H1 (cell line): Measurements from ENCODE around the gene CAMK2D. TPM values are rescaled to one million over a fixed set of nuclear protein-coding genes. Genes with fewer than 3 reads are reported as not detected.
A peak's percentile ranks its signal among the peaks of the same experiment; 100 is the strongest.

ENCODE experiments used
- CTCF ChIA-PET: fragments of 300-600 bp; sonication (Branson Sonifier 250); formaldehyde crosslinking; loops from one replicate; lab custom pipeline; 2021; ENCODE audit not compliant: partially characterized antibody; lab: Charles Lee
- POLR2A ChIA-PET: fragments of 300-600 bp; sonication (Branson Sonifier 250); formaldehyde crosslinking; loops from one replicate; lab custom pipeline; 2021; ENCODE audit warnings: inconsistent platforms; ENCODE audit not compliant: partially characterized antibody; lab: Charles Lee
- DNase-seq, 2 experiments: peaks; one replicate each; pipeline versions ENCODE4 v3.0.0 to v3.0.0-alpha.2; 2010 to 2022; ENCODE audit warnings: low spot score in 2 of 2, low read depth in 1 of 2, mixed read lengths in 1 of 2
- FAIRE-seq: peaks from 2 replicates; lab custom pipeline; 2011; peaks lifted over from hg19 to GRCh38; lab: Jason Lieb, UNC
- H2AFZ ChIP-seq: 2 replicates; pipeline ENCODE4 v1.8.1; 2012; ENCODE audit warnings: low read length, inconsistent platforms
- H2AK5ac ChIP-seq: 2 replicates; pipeline ENCODE4 v1.6.1; 2013; ENCODE audit warnings: low read depth, low read length
- H2BK120ac ChIP-seq: replicated peaks from 2 replicates; pipeline ENCODE3; 2013; ENCODE audit warnings: low read depth, low read length, inconsistent platforms
- H2BK12ac ChIP-seq: 2 replicates; pipeline ENCODE4 v1.6.1; 2013; ENCODE audit warnings: low read depth, low read length
- H2BK15ac ChIP-seq: 2 replicates; pipeline ENCODE4 v1.6.1; 2013; ENCODE audit warnings: low read length
- H2BK20ac ChIP-seq: 2 replicates; pipeline ENCODE4 v1.6.1; 2013; ENCODE audit warnings: low read length
- H2BK5ac ChIP-seq: 2 replicates; pipeline ENCODE4 v1.6.1; 2013; ENCODE audit warnings: low read depth, low read length
- H3K14ac ChIP-seq: 2 replicates; pipeline ENCODE4 v1.6.1; 2013; ENCODE audit warnings: inconsistent platforms; ENCODE audit not compliant: insufficient read length
- H3K18ac ChIP-seq: 2 replicates; pipeline ENCODE4 v1.6.1; 2013; ENCODE audit warnings: low read length; ENCODE audit errors: extremely low read depth
- H3K23ac ChIP-seq: 2 replicates; pipeline ENCODE4 v1.6.1; 2013; ENCODE audit warnings: inconsistent platforms; ENCODE audit not compliant: insufficient read length
- H3K23me2 ChIP-seq: 2 replicates; pipeline ENCODE4 v1.6.1; 2013; ENCODE audit warnings: low read depth, low read length
- H3K27ac ChIP-seq: 2 replicates; pipeline ENCODE4 v1.6.1; 2011; ENCODE audit warnings: low read depth, low read length, inconsistent platforms
- H3K27me3 ChIP-seq, 4 experiments: replicated peaks in 1 of 4; 1 replicate in 1 of 4; 2 replicates in 3 of 4; pipeline versions ENCODE4 v1.6.1 to v1.8.1; 2011 to 2013; ENCODE audit warnings: low read length in 3 of 4, mild to moderate bottlenecking in 3 of 4, inconsistent platforms in 2 of 4, mixed read lengths in 2 of 4, moderate library complexity in 1 of 4; ENCODE audit not compliant: control insufficient read depth in 3 of 4, insufficient read depth in 3 of 4; ENCODE audit errors: extremely low read depth in 1 of 4
- H3K36me3 ChIP-seq, 4 experiments: 2 replicates each; pipeline versions ENCODE4 v1.6.1 to v1.8.1; 2011 to 2013; ENCODE audit warnings: mild to moderate bottlenecking in 4 of 4, low read length in 3 of 4, moderate library complexity in 2 of 4, control low read depth in 1 of 4, inconsistent platforms in 1 of 4; ENCODE audit not compliant: insufficient read depth in 4 of 4, control insufficient read depth in 2 of 4
- H3K4ac ChIP-seq: replicated peaks from 2 replicates; pipeline ENCODE3; 2013; ENCODE audit warnings: low read length, low read depth, mixed read lengths, inconsistent platforms; ENCODE audit not compliant: insufficient read length
- H3K4me1 ChIP-seq, 4 experiments: replicated peaks in 1 of 4; 1 replicate in 1 of 4; 2 replicates in 3 of 4; pipeline versions ENCODE4 v1.6.1 to v1.8.1; 2011 to 2013; ENCODE audit warnings: low read length in 3 of 4, inconsistent platforms in 2 of 4, mixed read lengths in 1 of 4; ENCODE audit not compliant: insufficient read depth in 4 of 4, control insufficient read depth in 3 of 4
- H3K4me2 ChIP-seq, 2 experiments: 2 replicates each; pipeline versions ENCODE4 v1.6.1 to v1.8.1; 2011 to 2013; ENCODE audit warnings: low read depth in 2 of 2, low read length in 2 of 2, control low read depth in 1 of 2, inconsistent platforms in 1 of 2, mild to moderate bottlenecking in 1 of 2; ENCODE audit not compliant: insufficient read depth in 1 of 2
- H3K4me3 ChIP-seq, 4 experiments: fragments of 200-600, 300-600 bp in 1 of 4; sonication (generic), shearing (Covaris generic), sonication (Bioruptor Twin) in 1 of 4; 2 replicates each; pipeline versions ENCODE4 v1.5.1 to v1.8.1; 2011 to 2016; ENCODE audit warnings: low read length in 4 of 4, low read depth in 3 of 4, control low read depth in 2 of 4, inconsistent platforms in 2 of 4, mild to moderate bottlenecking in 2 of 4, mixed read lengths in 1 of 4, moderate library complexity in 1 of 4; ENCODE audit not compliant: insufficient read depth in 2 of 4; ENCODE audit errors: extremely low read depth in 1 of 4
- H3K56ac ChIP-seq: replicated peaks from 2 replicates; pipeline ENCODE3; 2013; ENCODE audit warnings: low read depth, mild to moderate bottlenecking, mixed read lengths, low read length, inconsistent platforms; ENCODE audit not compliant: insufficient read length
- H3K79me1 ChIP-seq: 2 replicates; pipeline ENCODE4 v1.6.1; 2013; ENCODE audit warnings: low read depth, low read length, control low read depth
- H3K79me2 ChIP-seq, 2 experiments: 2 replicates each; pipeline versions ENCODE4 v1.6.1 to v1.8.1; 2012 to 2013; ENCODE audit warnings: low read length in 2 of 2, mild to moderate bottlenecking in 2 of 2, inconsistent platforms in 1 of 2; ENCODE audit not compliant: insufficient read depth in 2 of 2, control insufficient read depth in 1 of 2
- H3K9ac ChIP-seq, 4 experiments: replicated peaks in 1 of 4; 1 replicate in 1 of 4; 2 replicates in 3 of 4; pipeline versions ENCODE4 v1.6.1 to v1.8.1; 2011 to 2013; ENCODE audit warnings: low read depth in 3 of 4, low read length in 3 of 4, control low read depth in 2 of 4, mild to moderate bottlenecking in 2 of 4, moderate library complexity in 2 of 4, inconsistent platforms in 1 of 4; ENCODE audit errors: extremely low read depth in 1 of 4
- H3K9me3 ChIP-seq, 2 experiments: 2 replicates each; pipeline versions ENCODE4 v1.6.1 to v1.8.1; 2012 to 2013; ENCODE audit warnings: mild to moderate bottlenecking in 2 of 2, moderate library complexity in 2 of 2, control low read depth in 1 of 2, inconsistent platforms in 1 of 2, low read depth in 1 of 2, low read length in 1 of 2, mixed read lengths in 1 of 2; ENCODE audit not compliant: insufficient read depth in 2 of 2
- H4K20me1 ChIP-seq, 2 experiments: replicated peaks in 1 of 2; 2 replicates each; pipeline versions ENCODE3 to v1.8.1; 2011 to 2013; ENCODE audit warnings: inconsistent platforms in 2 of 2, low read length in 2 of 2, mild to moderate bottlenecking in 1 of 2; ENCODE audit not compliant: insufficient read depth in 2 of 2, control insufficient read depth in 1 of 2
- H4K5ac ChIP-seq: 2 replicates; pipeline ENCODE4 v1.6.1; 2013; ENCODE audit warnings: low read length, low read depth, mixed read lengths, inconsistent platforms; ENCODE audit not compliant: insufficient read length
- H4K8ac ChIP-seq: 2 replicates; pipeline ENCODE4 v1.8.0; 2013; ENCODE audit warnings: mild to moderate bottlenecking, moderate library complexity, low read length, inconsistent platforms; ENCODE audit not compliant: insufficient read depth; ENCODE audit errors: extremely low read depth
- H4K91ac ChIP-seq: replicated peaks from 2 replicates; pipeline ENCODE3; 2013; ENCODE audit warnings: low read length, mixed read lengths, inconsistent platforms; ENCODE audit not compliant: insufficient read length
- ASH2L ChIP-seq: fragments of 200-600, 300-600 bp; sonication (generic); IDR thresholded peaks from one replicate; pipeline ENCODE4 v1.7.1; 2017; ENCODE audit warnings: low read length
- CHD1 ChIP-seq: IDR thresholded peaks from 2 replicates; pipeline ENCODE4 v1.6.1; 2012; ENCODE audit warnings: low read depth, low read length, improper control_type of control experiment
- CREB1 ChIP-seq: IDR thresholded peaks from 2 replicates; pipeline ENCODE4 v1.6.1; 2012; ENCODE audit warnings: inconsistent platforms
- EGR1 ChIP-seq: IDR thresholded peaks from 2 replicates; pipeline ENCODE4 v1.6.1; 2011; ENCODE audit warnings: low read depth, low read length, borderline replicate concordance
- GABPA ChIP-seq: IDR thresholded peaks from 2 replicates; pipeline ENCODE4 v1.6.1; 2011; ENCODE audit warnings: mild to moderate bottlenecking, low read length, moderate library complexity, borderline replicate concordance; ENCODE audit not compliant: insufficient read depth
- KDM4A ChIP-seq: IDR thresholded peaks from one replicate; pipeline ENCODE4 v1.7.1; 2012; ENCODE audit warnings: low read depth, mild to moderate bottlenecking, moderate library complexity, low read length, inconsistent platforms; ENCODE audit not compliant: severe bottlenecking
- KDM5A ChIP-seq: fragments of 200-600 bp; IDR thresholded peaks from 2 replicates; pipeline ENCODE4 v1.7.1; 2012; ENCODE audit warnings: mild to moderate bottlenecking, low read length, inconsistent platforms, mixed read lengths
- MAX ChIP-seq: IDR thresholded peaks from 2 replicates; pipeline ENCODE4 v1.6.1; 2012; ENCODE audit warnings: inconsistent platforms
- NRF1 ChIP-seq: IDR thresholded peaks from 2 replicates; pipeline ENCODE4 v1.6.1; 2011; ENCODE audit warnings: mild to moderate bottlenecking, low read depth, low read length, improper control_type of control experiment
- POLR2AphosphoS5 ChIP-seq: IDR thresholded peaks from 2 replicates; pipeline ENCODE4 v1.6.1; 2011; ENCODE audit warnings: low read depth, low read length
- TAF1 ChIP-seq: IDR thresholded peaks from 2 replicates; pipeline ENCODE4 v1.6.1; 2011; ENCODE audit warnings: mild to moderate bottlenecking, low read depth, low read length
- TCF12 ChIP-seq: IDR thresholded peaks from 2 replicates; pipeline ENCODE4 v1.6.1; 2011; ENCODE audit warnings: low read depth, mild to moderate bottlenecking, low read length
- USF2 ChIP-seq: IDR thresholded peaks from 2 replicates; pipeline ENCODE4 v1.6.1; 2011; ENCODE audit warnings: low read length, improper control_type of control experiment
- WGBS, 2 experiments: shearing (Covaris generic) in 1 of 2; methylation state at CpG; one replicate each; pipeline versions ENCODE4 v1.1.6 to v1.1.7; 2013 to 2015; ENCODE audit warnings: low lambda C conversion rate in 2 of 2, mixed read lengths in 2 of 2, inconsistent platforms in 1 of 2, low coverage in 1 of 2, missing lambda C conversion rate in 1 of 2; ENCODE audit not compliant: insufficient replicate concordance in 2 of 2, insufficient coverage in 1 of 2, insufficient read length in 1 of 2; ENCODE audit errors: extremely low coverage in 1 of 2, missing lambda C conversion rate in 1 of 2; 5-methylcytosine and 5-hydroxymethylcytosine counted together
- polyA plus RNA-seq, 7 experiments: library from polyadenylated mRNA; depleted of rRNA in 3 of 7; stranded (reverse) in 5 of 7; unstranded in 2 of 7; fragments of >200 nt in 5 of 7; fragments of 200-250 nt in 2 of 7; gene quantifications; 1 replicate in 5 of 7; 2 replicates in 1 of 7; 4 replicates in 1 of 7; pipeline versions ENCODE4 v1.2.1 to v1.2.3, GENCODE V29; 2011 to 2013; ENCODE audit warnings: missing spikeins in 2 of 7, mixed read lengths in 2 of 7
- total RNA-seq: library from RNA; stranded (reverse); fragmentation: NEBNext Ultra II Directional; extraction: Animal tissue kit (Norgen Biotek cat#: 25700); gene quantifications from 2 replicates; pipeline ENCODE4 v1.2.1, GENCODE V29; 2021

The CAMK2D gene
- total and polyA plus RNA-seq, 2 of the 8 experiments (the other 6 are each of a cell fraction or from before 2014, with no cell fraction given) = 3.2 to 7.0 TPM

- no peak overlapping the region for H3K18ac ChIP-seq
- ChIA-PET POLR2A (no interaction called here), CTCF (interaction anchor here (0.9 to 2.0 kb wide), 2 partner anchors 12 to 319 kb away, joined by 3 to 6 read pairs; no protein-coding TSS in a partner anchor)
- peaks cover 0 to 4% (median 0%) of the 10 kb centered on the region in 4 experiments; a peak in 1 of 7 replicates for H3K4me1 ChIP-seq
- DNase-seq = no peak
- no peaks in the 10 kb centered on the region for H3K9me3 ChIP-seq
- no peak overlapping the region for H2BK5ac ChIP-seq
- no peak overlapping the region for H2AK5ac ChIP-seq
- H3K4me2 ChIP-seq = no peak overlapping the region
- H2BK12ac ChIP-seq = no peak overlapping the region
- no peaks in the 10 kb centered on the region for H4K20me1 ChIP-seq
- no peak overlapping the region for H3K56ac ChIP-seq
- H2BK15ac ChIP-seq = no peak overlapping the region
- no peak overlapping the region for H4K91ac ChIP-seq
- H3K27me3 ChIP-seq = peaks cover 0 to 2% (median 0%) of the 10 kb centered on the region in 4 experiments; a peak in 1 of 7 replicates
- no peak overlapping the region for H2BK20ac ChIP-seq
- no peaks in the 10 kb centered on the region for H3K79me2 ChIP-seq
- no peaks in the 10 kb centered on the region for H3K79me1 ChIP-seq
- H2AFZ ChIP-seq = peak overlapping the region; percentile 86; the same call in 1 of the 2 replicates
- WGBS, 2 experiments = 89% methylated on average over 7 of the region's 7 CpGs; no CpG with 5 or more reads in 1 of the 2 experiments
- H4K8ac ChIP-seq = no peak overlapping the region
- H4K5ac ChIP-seq = no peak overlapping the region
- no peaks in the 10 kb centered on the region for H3K23me2 ChIP-seq
- no peaks in the 10 kb centered on the region for H3K36me3 ChIP-seq
- no peak for FAIRE-seq
- H3K9ac ChIP-seq = no peak overlapping the region
- H3K23ac ChIP-seq = no peak overlapping the region
- H2BK120ac ChIP-seq = no peak overlapping the region
- no peak overlapping the region for H3K14ac ChIP-seq
- H3K4me3 ChIP-seq = no peak overlapping the region
- H3K4ac ChIP-seq = no peak overlapping the region
- H3K27ac ChIP-seq = no peak overlapping the region
- TF ChIP-seq NRF1 = no peak
- no peak for TF ChIP-seq USF2
- no peak for TF ChIP-seq TCF12
- TF ChIP-seq ASH2L = no peak
- TF ChIP-seq KDM4A = no peak
- no peak for TF ChIP-seq POLR2AphosphoS5
- TF ChIP-seq MAX = no peak
- TF ChIP-seq GABPA = no peak
- TF ChIP-seq CHD1 = no peak
- TF ChIP-seq TAF1 = no peak
- no peak for TF ChIP-seq EGR1
- TF ChIP-seq CREB1 = no peak
- no peak for TF ChIP-seq KDM5A
These were observed 354.9 kb downstream of the CAMK2D start for GRCh38 chr4:113406723-113407016.
